Neural cell (in vitro differentiated cells): ENCODE measurements around the gene GMPR2. TPM values are rescaled to one million over a fixed set of nuclear protein-coding genes. Genes with fewer than 3 reads are reported as not detected.
"Not testable (repeated sequence)": the region's sequence is repeated elsewhere in the genome, so short reads cannot be mapped to it uniquely, and the experiment has no call there.

ENCODE experiments used
- H2AFZ ChIP-seq: fragments of 200-600, 300-800 bp; sonication (generic), shearing (Covaris generic); 2 replicates; pipeline ENCODE4 v1.6.0; 2014; ENCODE audit warnings: low read depth, mild to moderate bottlenecking, antibody characterized with exemption, low read length, moderate library complexity
- H3F3A ChIP-seq: fragments of 200-600 bp; shearing (Covaris generic); 2 replicates; pipeline ENCODE4 v1.6.1; 2016; ENCODE audit warnings: mild to moderate bottlenecking, moderate library complexity, mixed read lengths, antibody characterized with exemption, low read length; ENCODE audit not compliant: insufficient read depth, poor library complexity, severe bottlenecking
- H3K27ac ChIP-seq: fragments of 200-600, 300-800 bp; sonication (generic), shearing (Covaris generic); 2 replicates; pipeline ENCODE4 v1.5.1; 2014; ENCODE audit warnings: mild to moderate bottlenecking, low read length, moderate library complexity
- H3K27me3 ChIP-seq: fragments of 300-800, 200-600 bp; sonication (generic), shearing (Covaris generic); 2 replicates; pipeline ENCODE4 v1.6.0; 2014; ENCODE audit warnings: mild to moderate bottlenecking, low read depth, low read length, moderate library complexity; ENCODE audit not compliant: insufficient read depth
- H3K36me3 ChIP-seq: fragments of 300-800, 200-600 bp; sonication (generic), shearing (Covaris generic); 2 replicates; pipeline ENCODE4 v1.5.1; 2014; ENCODE audit warnings: mild to moderate bottlenecking, antibody characterized with exemption, low read length, moderate library complexity; ENCODE audit not compliant: insufficient read depth
- H3K4me2 ChIP-seq: fragments of 300-800, 200-600 bp; sonication (generic), shearing (Covaris generic); 2 replicates; pipeline ENCODE4 v1.6.0; 2014; ENCODE audit warnings: mild to moderate bottlenecking, low read length
- H3K4me3 ChIP-seq: fragments of 300-800, 200-600 bp; sonication (generic), shearing (Covaris generic); 2 replicates; pipeline ENCODE4 v1.5.1; 2014; ENCODE audit warnings: mild to moderate bottlenecking, low read length, moderate library complexity
- H3K79me2 ChIP-seq: fragments of 200-600 bp; shearing (Covaris generic); replicated peaks from 2 replicates; pipeline ENCODE4 v1.6.0; 2014; ENCODE audit warnings: mild to moderate bottlenecking, low read length, moderate library complexity; ENCODE audit not compliant: insufficient read depth
- H3K9ac ChIP-seq: fragments of 300-800, 200-600 bp; sonication (generic), shearing (Covaris generic); 2 replicates; pipeline ENCODE4 v1.6.1; 2016; ENCODE audit warnings: mild to moderate bottlenecking, low read length, mixed read lengths
- H3K9me2 ChIP-seq: fragments of 200-600 bp; shearing (Covaris generic); 2 replicates; pipeline ENCODE4 v1.6.1; 2016; ENCODE audit warnings: mild to moderate bottlenecking, low read length, mixed read lengths; ENCODE audit not compliant: insufficient read depth
- H3K9me3 ChIP-seq: fragments of 200-600, 300-800 bp; sonication (generic), shearing (Covaris generic); 2 replicates; pipeline ENCODE4 v1.6.1; 2016; ENCODE audit warnings: mild to moderate bottlenecking, mixed run types, low read length, moderate library complexity, mixed read lengths
- H4K20me1 ChIP-seq: fragments of 200-600 bp; shearing (Covaris generic); 2 replicates; pipeline ENCODE4 v1.6.1; 2016; ENCODE audit warnings: mild to moderate bottlenecking, mixed run types; ENCODE audit not compliant: insufficient read depth
- CTCF ChIP-seq: fragments of 450-650 bp; IDR thresholded peaks from 2 replicates; pipeline ENCODE4 v1.5.1; 2014; ENCODE audit warnings: antibody characterized with exemption, mild to moderate bottlenecking, moderate library complexity; ENCODE audit not compliant: poor library complexity, severe bottlenecking
- EP300 ChIP-seq: fragments of 450-650 bp; conservative IDR thresholded peaks from 2 replicates; pipeline ENCODE4 v1.6.1; 2014; ENCODE audit warnings: antibody characterized with exemption, mild to moderate bottlenecking, moderate library complexity; ENCODE audit not compliant: poor library complexity, severe bottlenecking
- EZH2 ChIP-seq: fragments of 200-600, 300-800 bp; shearing (Covaris generic), sonication (generic); IDR thresholded peaks from 2 replicates; pipeline ENCODE4 v1.6.1; 2014; ENCODE audit warnings: antibody characterized with exemption, low read length, borderline replicate concordance, mild to moderate bottlenecking; ENCODE audit not compliant: insufficient read depth, poor library complexity, severe bottlenecking
- MXI1 ChIP-seq: fragments of 450-650 bp; conservative IDR thresholded peaks from 2 replicates; pipeline ENCODE4 v1.6.1; 2014; ENCODE audit warnings: antibody characterized with exemption, mild to moderate bottlenecking; ENCODE audit not compliant: poor library complexity, severe bottlenecking
- POLR2AphosphoS5 ChIP-seq: IDR thresholded peaks from 2 replicates; pipeline ENCODE4 v1.6.1; 2012
- RAD21 ChIP-seq: fragments of 450-650 bp; conservative IDR thresholded peaks from 2 replicates; pipeline ENCODE4 v1.6.1; 2014; ENCODE audit warnings: antibody characterized with exemption, mild to moderate bottlenecking, moderate library complexity
- SMC3 ChIP-seq: fragments of 450-650 bp; conservative IDR thresholded peaks from 2 replicates; pipeline ENCODE4 v1.6.1; 2014; ENCODE audit warnings: antibody characterized with exemption, mild to moderate bottlenecking, moderate library complexity; ENCODE audit not compliant: poor library complexity
- TAF1 ChIP-seq: IDR thresholded peaks from 2 replicates; pipeline ENCODE4 v1.6.1; 2012; ENCODE audit warnings: low read depth
- polyA plus RNA-seq: library from polyadenylated mRNA; depleted of rRNA; stranded (reverse); fragments of >200 nt; gene quantifications from 2 replicates; pipeline ENCODE4 v1.2.3, GENCODE V29; 2014
- TF ChIP-seq, protein P1 (sequence below): IDR thresholded peaks from 2 replicates; pipeline ENCODE4 v1.6.1; 2012; ENCODE audit warnings: borderline replicate concordance

GMPR2 gene
- polyA plus RNA-seq, 1 donor from 2014 or later = 132 TPM

- Histone ChIP-seq H3K9ac (no peak overlapping the region), H3K79me2 (peaks cover 2% of the 10 kb centered on the region), H3K4me3 (no peak overlapping the region), H4K20me1 (no peaks in the 10 kb centered on the region), H3K36me3 (no peaks in the 10 kb centered on the region), H2AFZ (no peak overlapping the region), H3F3A (no peaks in the 10 kb centered on the region), H3K4me2 (no peak overlapping the region), H3K27me3 (no peaks in the 10 kb centered on the region), H3K9me2 (no peaks in the 10 kb centered on the region), H3K9me3 (no peaks in the 10 kb centered on the region), H3K27ac (no peak overlapping the region)
- TF ChIP-seq RAD21 (no peak), CTCF (no peak), MXI1 (no peak), SMC3 (no peak), TAF1 (no peak), EZH2 (no peak), EP300 (no peak), POLR2AphosphoS5 (no peak)
- TF ChIP-seq, protein P1, sequence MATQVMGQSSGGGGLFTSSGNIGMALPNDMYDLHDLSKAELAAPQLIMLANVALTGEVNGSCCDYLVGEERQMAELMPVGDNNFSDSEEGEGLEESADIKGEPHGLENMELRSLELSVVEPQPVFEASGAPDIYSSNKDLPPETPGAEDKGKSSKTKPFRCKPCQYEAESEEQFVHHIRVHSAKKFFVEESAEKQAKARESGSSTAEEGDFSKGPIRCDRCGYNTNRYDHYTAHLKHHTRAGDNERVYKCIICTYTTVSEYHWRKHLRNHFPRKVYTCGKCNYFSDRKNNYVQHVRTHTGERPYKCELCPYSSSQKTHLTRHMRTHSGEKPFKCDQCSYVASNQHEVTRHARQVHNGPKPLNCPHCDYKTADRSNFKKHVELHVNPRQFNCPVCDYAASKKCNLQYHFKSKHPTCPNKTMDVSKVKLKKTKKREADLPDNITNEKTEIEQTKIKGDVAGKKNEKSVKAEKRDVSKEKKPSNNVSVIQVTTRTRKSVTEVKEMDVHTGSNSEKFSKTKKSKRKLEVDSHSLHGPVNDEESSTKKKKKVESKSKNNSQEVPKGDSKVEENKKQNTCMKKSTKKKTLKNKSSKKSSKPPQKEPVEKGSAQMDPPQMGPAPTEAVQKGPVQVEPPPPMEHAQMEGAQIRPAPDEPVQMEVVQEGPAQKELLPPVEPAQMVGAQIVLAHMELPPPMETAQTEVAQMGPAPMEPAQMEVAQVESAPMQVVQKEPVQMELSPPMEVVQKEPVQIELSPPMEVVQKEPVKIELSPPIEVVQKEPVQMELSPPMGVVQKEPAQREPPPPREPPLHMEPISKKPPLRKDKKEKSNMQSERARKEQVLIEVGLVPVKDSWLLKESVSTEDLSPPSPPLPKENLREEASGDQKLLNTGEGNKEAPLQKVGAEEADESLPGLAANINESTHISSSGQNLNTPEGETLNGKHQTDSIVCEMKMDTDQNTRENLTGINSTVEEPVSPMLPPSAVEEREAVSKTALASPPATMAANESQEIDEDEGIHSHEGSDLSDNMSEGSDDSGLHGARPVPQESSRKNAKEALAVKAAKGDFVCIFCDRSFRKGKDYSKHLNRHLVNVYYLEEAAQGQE = no peak
These were observed 13.2 kb upstream of the GMPR2 start for GRCh38 chr14:24219521-24219920.

DNA sequence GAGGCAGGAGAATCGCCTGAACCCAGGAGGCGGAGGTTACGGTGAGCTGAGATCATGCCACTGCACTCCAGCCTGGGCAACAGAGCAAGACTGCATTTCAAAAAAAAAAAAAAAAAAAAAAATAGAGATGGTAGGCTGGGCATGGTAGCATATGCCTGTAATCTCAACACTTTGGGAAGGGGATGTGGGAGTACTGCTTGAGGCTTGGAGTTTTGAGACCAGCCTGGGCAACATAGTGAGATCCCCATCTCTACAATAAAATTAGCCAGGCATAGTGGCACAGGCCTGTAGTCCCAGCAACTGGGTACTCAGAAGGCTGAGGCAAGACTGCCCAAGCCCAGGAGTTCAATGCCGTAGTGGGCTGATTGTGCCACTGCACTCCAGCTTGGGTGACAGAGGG, 9.7 kb upstream of the GMPR2 start:
- H3K36me3 ChIP-seq = not testable (repeated sequence)

GRCh38 chr14:24224618-24225071, 8.1 kb upstream of the GMPR2 start:
- no peaks in the 10 kb centered on the region for H4K20me1 ChIP-seq
- no peaks in the 10 kb centered on the region for H3K27me3 ChIP-seq
- no peak overlapping the region for H2AFZ ChIP-seq

More for the DNA sequence above, 9.7 kb upstream of the GMPR2 start:
- H4K20me1 ChIP-seq, H3K27ac ChIP-seq, H3K4me2 ChIP-seq, H3K9ac ChIP-seq, H3K9me3 ChIP-seq, H3K79me2 ChIP-seq, H3K4me3 ChIP-seq, H3F3A ChIP-seq, H2AFZ ChIP-seq, H3K9me2 ChIP-seq, H3K27me3 ChIP-seq: not testable (repeated sequence)

More at GRCh38 chr14:24224618-24225071, 8.1 kb upstream of the GMPR2 start:
- H3K79me2 ChIP-seq = peaks cover 16% of the 10 kb centered on the region
- no peaks in the 10 kb centered on the region for H3K9me2 ChIP-seq
- no peaks in the 10 kb centered on the region for H3K9me3 ChIP-seq
- H3F3A ChIP-seq = no peaks in the 10 kb centered on the region
- H3K27ac ChIP-seq = no peak overlapping the region
- H3K4me3 ChIP-seq = no peak overlapping the region
- TF ChIP-seq, protein P1 = no peak
- TF ChIP-seq SMC3 (no peak), POLR2AphosphoS5 (no peak), EP300 (no peak), TAF1 (no peak), RAD21 (no peak), MXI1 (no peak), EZH2 (no peak), CTCF (no peak)
- H3K4me2 ChIP-seq = no peak overlapping the region
- H3K9ac ChIP-seq = no peak overlapping the region
- no peaks in the 10 kb centered on the region for H3K36me3 ChIP-seq
